ENCODE measurements around the gene SMARCD3.

Gene SMARCD3

GRCh38 chr7:151248346-151249033 lies at the start of gene SMARCD3:
Gene SMARCD3 (minus strand): TSS chr7:151248694. CDS start chr7:151248562, 132 bp downstream.
- no peak for FAIRE-seq

GRCh38 chr7:151296202-151296992 lies 47.9 kb upstream of the SMARCD3 start:
- no peak for FAIRE-seq

- no peak for FAIRE-seq
Observed at GRCh38 chr7:151292850-151293249, 44.4 kb upstream of the SMARCD3 start.

- FAIRE-seq, result no peak
Observed at GRCh38 chr7:151291206-151291605, 42.7 kb upstream of the SMARCD3 start.

- no peak for FAIRE-seq
Observed at GRCh38 chr7:151290355-151290760, 41.9 kb upstream of the SMARCD3 start.

- FAIRE-seq, result no peak
Observed at GRCh38 chr7:151289891-151290290, 41.4 kb upstream of the SMARCD3 start.

GRCh38 chr7:151286148-151286547 lies 37.7 kb upstream of the SMARCD3 start:
- no peak for FAIRE-seq

GRCh38 chr7:151283302-151283701 lies 34.8 kb upstream of the SMARCD3 start:
- FAIRE-seq, result no peak

GRCh38 chr7:151282111-151282510 lies 33.6 kb upstream of the SMARCD3 start:
- FAIRE-seq, result no peak

GRCh38 chr7:151281686-151282085 lies 33.2 kb upstream of the SMARCD3 start:
- no peak for FAIRE-seq

- no peak for FAIRE-seq
Observed at GRCh38 chr7:151280388-151281019, 32.0 kb upstream of the SMARCD3 start.

- FAIRE-seq, result no peak
Observed at GRCh38 chr7:151279868-151280267, 31.4 kb upstream of the SMARCD3 start.

- FAIRE-seq, result no peak
Observed at GRCh38 chr7:151278949-151279348, 30.5 kb upstream of the SMARCD3 start.

- FAIRE-seq, result no peak
Observed at GRCh38 chr7:151277631-151278030, 29.1 kb upstream of the SMARCD3 start.

GRCh38 chr7:151276666-151277590 lies 28.4 kb upstream of the SMARCD3 start:
- no peak for FAIRE-seq

GRCh38 chr7:151275813-151276577 lies 27.5 kb upstream of the SMARCD3 start:
- FAIRE-seq, result no peak

- no peak for FAIRE-seq
Observed at GRCh38 chr7:151274936-151275812, 26.7 kb upstream of the SMARCD3 start.

- no peak for FAIRE-seq
Observed at GRCh38 chr7:151274396-151274795, 25.9 kb upstream of the SMARCD3 start.

- FAIRE-seq, result no peak
Observed at GRCh38 chr7:151273651-151274390, 25.3 kb upstream of the SMARCD3 start.

GRCh38 chr7:151272877-151273276 lies 24.4 kb upstream of the SMARCD3 start:
- FAIRE-seq, result no peak
